Transverse colon (tissue), 3 donors: ENCODE results near the gene HCST.

Experiments
- POLR2A ChIP-seq: fragments of 450-650 bp; IDR thresholded peaks from one replicate; pipeline ENCODE4 v1.6.1; 2016; ENCODE audit warnings: antibody characterized with exemption, mild to moderate bottlenecking, moderate library complexity
- TF ChIP-seq, protein P1 (sequence below), 5 experiments: fragments of 200-600 bp in 3 of 5; fragments of 450-650 bp in 2 of 5; sonication (generic) in 3 of 5; IDR thresholded peaks; 1 replicate in 2 of 5; 2 replicates in 3 of 5; pipeline ENCODE4 v1.5.1; 2016 to 2017; ENCODE audit warnings: antibody characterized with exemption in 5 of 5, inconsistent platforms in 3 of 5, mild to moderate bottlenecking in 2 of 5, moderate library complexity in 1 of 5

DNA sequence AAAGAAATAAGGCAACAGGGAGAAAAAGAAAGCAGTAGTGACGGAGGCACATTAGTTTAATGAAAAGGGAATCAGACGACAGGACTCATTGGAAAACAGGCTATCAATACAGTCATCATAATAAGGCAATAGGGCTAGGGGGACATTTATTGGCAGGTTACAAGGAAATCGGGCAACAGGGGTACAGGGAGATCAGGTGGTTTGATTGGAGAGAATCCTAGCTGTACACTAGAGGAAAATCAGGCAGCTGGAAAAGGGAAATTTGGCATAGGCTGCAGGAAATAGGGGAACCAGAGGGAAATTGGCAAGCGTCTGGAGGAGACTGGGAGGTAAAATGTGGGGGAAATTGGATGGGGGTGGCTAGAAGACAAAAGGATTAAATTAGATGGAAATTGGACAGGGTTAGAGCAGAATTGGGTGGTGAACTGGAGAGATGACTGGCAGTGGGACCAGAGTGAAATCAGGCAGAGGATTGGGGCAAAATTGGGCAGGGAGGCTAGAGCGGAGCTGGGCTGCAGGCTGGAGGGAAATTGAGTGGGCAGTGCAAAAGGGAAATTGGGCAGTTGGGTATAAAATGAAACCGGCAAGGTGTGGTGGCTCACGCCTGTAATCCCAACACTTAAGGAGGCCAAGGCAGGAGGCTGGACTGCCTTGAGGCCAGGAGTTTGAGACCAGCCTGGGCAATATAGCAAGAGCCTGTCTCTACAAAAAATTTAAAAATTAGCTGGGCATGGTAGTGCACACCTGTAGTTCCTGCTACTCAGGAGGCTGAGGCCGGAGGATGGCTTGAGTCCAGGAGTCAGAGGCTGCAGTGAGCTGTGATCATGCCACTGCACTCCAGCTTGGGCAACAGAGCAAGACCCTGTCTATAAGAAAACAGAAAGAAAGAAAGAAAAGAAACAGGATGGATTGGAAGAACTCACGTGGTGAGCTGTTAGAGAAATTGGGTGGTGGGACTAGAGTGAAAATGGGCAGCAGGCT lies 41.3 kb downstream of the HCST start:
- TF ChIP-seq, protein P1, sequence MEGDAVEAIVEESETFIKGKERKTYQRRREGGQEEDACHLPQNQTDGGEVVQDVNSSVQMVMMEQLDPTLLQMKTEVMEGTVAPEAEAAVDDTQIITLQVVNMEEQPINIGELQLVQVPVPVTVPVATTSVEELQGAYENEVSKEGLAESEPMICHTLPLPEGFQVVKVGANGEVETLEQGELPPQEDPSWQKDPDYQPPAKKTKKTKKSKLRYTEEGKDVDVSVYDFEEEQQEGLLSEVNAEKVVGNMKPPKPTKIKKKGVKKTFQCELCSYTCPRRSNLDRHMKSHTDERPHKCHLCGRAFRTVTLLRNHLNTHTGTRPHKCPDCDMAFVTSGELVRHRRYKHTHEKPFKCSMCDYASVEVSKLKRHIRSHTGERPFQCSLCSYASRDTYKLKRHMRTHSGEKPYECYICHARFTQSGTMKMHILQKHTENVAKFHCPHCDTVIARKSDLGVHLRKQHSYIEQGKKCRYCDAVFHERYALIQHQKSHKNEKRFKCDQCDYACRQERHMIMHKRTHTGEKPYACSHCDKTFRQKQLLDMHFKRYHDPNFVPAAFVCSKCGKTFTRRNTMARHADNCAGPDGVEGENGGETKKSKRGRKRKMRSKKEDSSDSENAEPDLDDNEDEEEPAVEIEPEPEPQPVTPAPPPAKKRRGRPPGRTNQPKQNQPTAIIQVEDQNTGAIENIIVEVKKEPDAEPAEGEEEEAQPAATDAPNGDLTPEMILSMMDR (IDR thresholded peaks at IDR 0.05), result no peak
- TF ChIP-seq POLR2A, result no peak
